ENCODE measurements around the gene SGPP2.

DNA sequence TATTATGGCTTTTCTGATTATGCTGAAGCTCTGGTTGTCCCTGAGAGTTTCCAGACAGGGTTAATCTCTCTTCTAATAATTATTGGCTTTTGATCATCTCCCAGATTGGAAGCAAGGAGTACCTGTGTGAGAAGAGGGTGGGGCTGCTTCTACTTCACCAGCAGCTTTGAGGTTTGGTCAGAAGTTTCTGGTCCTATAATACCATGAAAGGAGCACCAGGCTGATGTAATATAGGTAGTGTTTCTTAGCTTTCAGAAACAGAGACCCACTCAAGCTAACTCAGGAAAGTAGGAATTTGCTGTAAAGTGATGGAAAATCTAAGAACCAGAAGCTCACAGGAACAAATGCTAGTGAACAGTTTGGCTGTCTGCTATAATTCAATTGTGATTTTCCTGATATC lies 57.6 kb downstream of the SGPP2 start:
- TF ChIP-seq CTCF (IDR thresholded peaks at IDR 0.05), result no peak
- TF ChIP-seq EP300 (IDR thresholded peaks at IDR 0.05), result no peak
- no peak for TF ChIP-seq POLR2A (IDR thresholded peaks at IDR 0.05)

Data from ovary (tissue), 3 donors.